ENCODE results near the gene DENND4A. TPM values are rescaled to one million over a fixed set of nuclear protein-coding genes. Genes with fewer than 3 reads are reported as not detected.
"Not testable (repeated sequence)": the region's sequence is repeated elsewhere in the genome, so short reads cannot be mapped to it uniquely, and the experiment has no call there.

The DENND4A gene
- polyA plus RNA-seq, 1 of the 3 experiments (the other 2 are of a cell fraction), result 2.5 TPM

- Histone ChIP-seq H3K27ac (ENCODE audit: low read depth in 2 of 2, low read length in 1 of 2) (no peak overlapping the region), H4K20me1 (ENCODE audit: insufficient read depth) (no peaks in the 10 kb centered on the region), H3K9me3 (no peaks in the 10 kb centered on the region), H3K9me2 (no peaks in the 10 kb centered on the region), H3K9ac (no peak overlapping the region), H3K4me3 (ENCODE audit: low read depth in 2 of 2, low read length in 1 of 2) (no peak overlapping the region), H2AFZ (ENCODE audit: low read depth) (no peak overlapping the region), H3K79me2 (ENCODE audit: insufficient read depth) (no peaks in the 10 kb centered on the region), H3K36me3 (replicated peaks in 1 of 2; ENCODE audit: control insufficient read depth in 1 of 2, insufficient read depth in 2 of 2, low read length in 1 of 2) (peaks cover 0 to 8% of the 10 kb centered on the region in 2 experiments), H3F3A (replicated peaks; ENCODE audit: insufficient read depth) (no peaks in the 10 kb centered on the region), H3K4me1 (ENCODE audit: control insufficient read depth in 1 of 2, insufficient read depth in 2 of 2, low read depth in 1 of 2, low read length in 1 of 2) (no peaks in the 10 kb centered on the region), H3K27me3 (ENCODE audit: insufficient read depth) (no peaks in the 10 kb centered on the region), H3K4me2 (no peak overlapping the region)
- TF ChIP-seq USF2 (IDR thresholded peaks at IDR 0.05; ENCODE audit: borderline replicate concordance, low read depth, low read length), result no peak
- TF ChIP-seq JUND (IDR thresholded peaks at IDR 0.05), result no peak
- no peak for TF ChIP-seq SMC3 (IDR thresholded peaks at IDR 0.05; ENCODE audit: low read depth, low read length)
- TF ChIP-seq RFX5 (IDR thresholded peaks at IDR 0.05; ENCODE audit: low read length), result no peak
- TF ChIP-seq CHD2 (IDR thresholded peaks at IDR 0.05; ENCODE audit: low read length, partially characterized antibody), result no peak
- TF ChIP-seq MXI1 (IDR thresholded peaks at IDR 0.05; ENCODE audit: low read depth, low read length), result no peak
- no peak for TF ChIP-seq GATA2 (CRISPR knock-in tag; IDR thresholded peaks at IDR 0.05)
- no peak for TF ChIP-seq EZH2phosphoT487 (IDR thresholded peaks at IDR 0.05; ENCODE audit: borderline replicate concordance, low read depth)
- no peak for TF ChIP-seq FOXJ3 (CRISPR knock-in tag; IDR thresholded peaks at IDR 0.05)
- no peak for TF ChIP-seq USF1 (IDR thresholded peaks at IDR 0.05; ENCODE audit: borderline replicate concordance, low read depth)
- TF ChIP-seq FOSL2 (IDR thresholded peaks at IDR 0.05; ENCODE audit: borderline replicate concordance, low read depth), result no peak
- TF ChIP-seq EP300 (IDR thresholded peaks at IDR 0.05; ENCODE audit: borderline replicate concordance in 1 of 2, low read depth in 1 of 2, low read length in 1 of 2), result no peak
- no peak for TF ChIP-seq PBX3 (IDR thresholded peaks at IDR 0.05)
- TF ChIP-seq RXRA (IDR thresholded peaks at IDR 0.05; ENCODE audit: borderline replicate concordance, low read depth), result no peak
- TF ChIP-seq ZBTB33 (IDR thresholded peaks at IDR 0.05; ENCODE audit: borderline replicate concordance, low read depth), result no peak
- TF ChIP-seq IRF3 (IDR thresholded peaks at IDR 0.05; ENCODE audit: low read depth, low read length), result no peak
- ChIA-PET CTCF (no interaction called here), POLR2A (no interaction called here)
- DNase-seq, result no peak
- WGBS (ENCODE audit: low lambda C conversion rate), result 83% methylated on average over 1 of the region's 1 CpG
These were observed 53.4 kb downstream of the DENND4A start for GRCh38 chr15:65738649-65739048.

GRCh38 chr15:65733599-65733998, 58.5 kb downstream of the DENND4A start:
- H3K9ac ChIP-seq; H3K9me2 ChIP-seq; H3K79me2 ChIP-seq (ENCODE audit: insufficient read depth); H4K20me1 ChIP-seq (ENCODE audit: insufficient read depth); H2AFZ ChIP-seq (ENCODE audit: low read depth); DNase-seq; H3F3A ChIP-seq (replicated peaks; ENCODE audit: insufficient read depth); H3K9me3 ChIP-seq; POLR2A ChIA-PET; CTCF ChIA-PET; H3K4me1 ChIP-seq (ENCODE audit: control insufficient read depth in 1 of 2, insufficient read depth in 2 of 2, low read depth in 1 of 2, low read length in 1 of 2); H3K27ac ChIP-seq (ENCODE audit: low read depth in 2 of 2, low read length in 1 of 2); H3K4me3 ChIP-seq (ENCODE audit: low read depth in 2 of 2, low read length in 1 of 2); H3K27me3 ChIP-seq (ENCODE audit: insufficient read depth); H3K4me2 ChIP-seq: not testable (repeated sequence)
- peaks cover 4 to 12% of the 10 kb centered on the region in 2 experiments for H3K36me3 ChIP-seq (replicated peaks in 1 of 2; ENCODE audit: control insufficient read depth in 1 of 2, insufficient read depth in 2 of 2, low read length in 1 of 2)
- WGBS (ENCODE audit: low lambda C conversion rate), result 82% methylated on average over 4 of the region's 4 CpGs
